IPS DF 4.7 (cell line): ENCODE data around the gene LRP1B.

Experiments used
- DNase-seq: peaks from one replicate; pipeline ENCODE4 v3.0.0-alpha.2; 2013; ENCODE audit warnings: low spot score; ENCODE audit errors: extremely low read depth

LRP1B gene

GRCh38 chr2:141162314-141162713, 968.5 kb downstream of the LRP1B start:
- DNase-seq, result no peak

- DNase-seq, result no peak
These were observed 979.1 kb downstream of the LRP1B start for GRCh38 chr2:141151611-141152286.

- DNase-seq, result no peak
These were observed 988.8 kb downstream of the LRP1B start for GRCh38 chr2:141142025-141142424.

- no peak for DNase-seq
These were observed 993.6 kb downstream of the LRP1B start for GRCh38 chr2:141137122-141137693.

- DNase-seq, result no peak
These were observed 996.9 kb downstream of the LRP1B start for GRCh38 chr2:141133883-141134282.

GRCh38 chr2:141125432-141125831, 1005.4 kb downstream of the LRP1B start:
- no peak for DNase-seq

- DNase-seq, result no peak
These were observed 1012.0 kb downstream of the LRP1B start for GRCh38 chr2:141118836-141119235.

- no peak for DNase-seq
These were observed 1017.5 kb downstream of the LRP1B start for GRCh38 chr2:141113301-141113700.

- DNase-seq, result peak; percentile 19
These were observed 1021.2 kb downstream of the LRP1B start for GRCh38 chr2:141109633-141110032.

GRCh38 chr2:141105763-141106162, 1025.1 kb downstream of the LRP1B start:
- peak; percentile 28 for DNase-seq

- DNase-seq, result no peak
These were observed 1027.6 kb downstream of the LRP1B start for GRCh38 chr2:141103216-141103615.

GRCh38 chr2:141079231-141079630, 1051.6 kb downstream of the LRP1B start:
- DNase-seq, result no peak

- DNase-seq, result no peak
These were observed 1055.1 kb downstream of the LRP1B start for GRCh38 chr2:141075753-141076152.

- no peak for DNase-seq
These were observed 1062.6 kb downstream of the LRP1B start for GRCh38 chr2:141068053-141068682.

- DNase-seq, result no peak
These were observed 1065.8 kb downstream of the LRP1B start for GRCh38 chr2:141065042-141065441.

- peak; percentile 5 for DNase-seq
These were observed 1067.4 kb downstream of the LRP1B start for GRCh38 chr2:141063406-141063805.

GRCh38 chr2:141062443-141062842, 1068.4 kb downstream of the LRP1B start:
- no peak for DNase-seq

GRCh38 chr2:141062031-141062430, 1068.8 kb downstream of the LRP1B start:
- no peak for DNase-seq

GRCh38 chr2:141058556-141058955, 1072.3 kb downstream of the LRP1B start:
- DNase-seq, result no peak

GRCh38 chr2:141055531-141055930, 1075.3 kb downstream of the LRP1B start:
- no peak for DNase-seq

GRCh38 chr2:141048951-141049350, 1081.9 kb downstream of the LRP1B start:
- DNase-seq, result no peak

- DNase-seq, result no peak
These were observed 1089.5 kb downstream of the LRP1B start for GRCh38 chr2:141041281-141041680.

- no peak for DNase-seq
These were observed 1092.5 kb downstream of the LRP1B start for GRCh38 chr2:141038341-141038740.
